ENCODE measurements around the gene LIPC. TPM values are rescaled to one million over a fixed set of nuclear protein-coding genes. Genes with fewer than 3 reads are reported as not detected.

LIPC gene
- total and polyA plus RNA-seq, 2 of the 4 experiments (the other 2 are of a cell fraction): 0.07 TPM; not detected in 1

- BruUV-seq (replicated peaks): no TSS peak
- H2BK20ac ChIP-seq (ENCODE audit: low read depth, low read length): no peak overlapping the region
- no peak overlapping the region for H2BK15ac ChIP-seq (ENCODE audit: low read depth, low read length)
- in situ Hi-C loops (cut with MboI; ENCODE audit: low sequenced_read_pairs): no loop called here
- ChIA-PET CTCF (no interaction called here), POLR2A (ENCODE audit: unreplicated experiment) (no interaction called here)
- no peak overlapping the region for H4K5ac ChIP-seq (ENCODE audit: low read depth, low read length)
- no peak overlapping the region for H2AFZ ChIP-seq (replicated peaks; ENCODE audit: low read length, poor library complexity)
- H4K20me1 ChIP-seq (ENCODE audit: insufficient read depth, low read length): no peaks in the 10 kb centered on the region
- dilution Hi-C loops (cut with HindIII; ENCODE audit: low sequenced_read_pairs, unreplicated experiment): no loop called here
- H3K23ac ChIP-seq (ENCODE audit: low read depth, low read length): no peak overlapping the region
- no peak overlapping the region for H3K4ac ChIP-seq (ENCODE audit: low read depth, low read length)
- H3K79me1 ChIP-seq (ENCODE audit: low read depth in 1 of 2, low read length in 2 of 2): no peaks in the 10 kb centered on the region
- ATAC-seq (ENCODE audit: low read depth) (no peak), DNase-seq (no peak)
- H3K27me3 ChIP-seq (ENCODE audit: control insufficient read depth, insufficient read depth, low read length): peaks cover 17% of the 10 kb centered on the region
- no peaks in the 10 kb centered on the region for H3K36me3 ChIP-seq (ENCODE audit: control insufficient read depth, insufficient read depth, low read length)
- no peaks in the 10 kb centered on the region for H3K9me1 ChIP-seq (ENCODE audit: insufficient read depth, low read length)
- H3K4me3 ChIP-seq (ENCODE audit: insufficient read depth, low read depth, low read length): no peak overlapping the region
- no peak overlapping the region for H2AK5ac ChIP-seq (ENCODE audit: low read depth, low read length)
- TF ChIP-seq RCOR1 (IDR thresholded peaks at IDR 0.05; ENCODE audit: insufficient replicate concordance, low read length) (no peak), BHLHE40 (IDR thresholded peaks at IDR 0.05; ENCODE audit: low read depth, low read length) (no peak), CEBPB (IDR thresholded peaks at IDR 0.05; ENCODE audit: low read depth, low read length) (no peak), MAFK (IDR thresholded peaks at IDR 0.05; ENCODE audit: low read depth, low read length) (no peak), ELK1 (IDR thresholded peaks at IDR 0.05; ENCODE audit: borderline replicate concordance, low read depth, low read length) (no peak), MXI1 (IDR thresholded peaks at IDR 0.05; ENCODE audit: borderline replicate concordance, low read depth, low read length) (no peak), MAZ (IDR thresholded peaks at IDR 0.05; ENCODE audit: borderline replicate concordance, low read depth, low read length) (no peak), RAD21 (IDR thresholded peaks at IDR 0.05; ENCODE audit: low read length) (no peak), RFX5 (IDR thresholded peaks at IDR 0.05; ENCODE audit: low read depth, low read length) (no peak), POLR2A (IDR thresholded peaks at IDR 0.05; ENCODE audit: low read depth, low read length) (no peak), FOS (IDR thresholded peaks at IDR 0.05; ENCODE audit: low read depth, low read length) (no peak), NFE2L2 (IDR thresholded peaks at IDR 0.05; ENCODE audit: low read depth, low read length) (no peak), SMC3 (IDR thresholded peaks at IDR 0.05; ENCODE audit: low read depth, low read length) (no peak), CHD1 (IDR thresholded peaks at IDR 0.05; ENCODE audit: low read depth, low read length) (no peak)
- TF ChIP-seq, protein P1, sequence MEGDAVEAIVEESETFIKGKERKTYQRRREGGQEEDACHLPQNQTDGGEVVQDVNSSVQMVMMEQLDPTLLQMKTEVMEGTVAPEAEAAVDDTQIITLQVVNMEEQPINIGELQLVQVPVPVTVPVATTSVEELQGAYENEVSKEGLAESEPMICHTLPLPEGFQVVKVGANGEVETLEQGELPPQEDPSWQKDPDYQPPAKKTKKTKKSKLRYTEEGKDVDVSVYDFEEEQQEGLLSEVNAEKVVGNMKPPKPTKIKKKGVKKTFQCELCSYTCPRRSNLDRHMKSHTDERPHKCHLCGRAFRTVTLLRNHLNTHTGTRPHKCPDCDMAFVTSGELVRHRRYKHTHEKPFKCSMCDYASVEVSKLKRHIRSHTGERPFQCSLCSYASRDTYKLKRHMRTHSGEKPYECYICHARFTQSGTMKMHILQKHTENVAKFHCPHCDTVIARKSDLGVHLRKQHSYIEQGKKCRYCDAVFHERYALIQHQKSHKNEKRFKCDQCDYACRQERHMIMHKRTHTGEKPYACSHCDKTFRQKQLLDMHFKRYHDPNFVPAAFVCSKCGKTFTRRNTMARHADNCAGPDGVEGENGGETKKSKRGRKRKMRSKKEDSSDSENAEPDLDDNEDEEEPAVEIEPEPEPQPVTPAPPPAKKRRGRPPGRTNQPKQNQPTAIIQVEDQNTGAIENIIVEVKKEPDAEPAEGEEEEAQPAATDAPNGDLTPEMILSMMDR (conservative IDR thresholded peaks at IDR 0.05; ENCODE audit: low read depth, low read length): no peak
- TF ChIP-seq, protein P2, sequence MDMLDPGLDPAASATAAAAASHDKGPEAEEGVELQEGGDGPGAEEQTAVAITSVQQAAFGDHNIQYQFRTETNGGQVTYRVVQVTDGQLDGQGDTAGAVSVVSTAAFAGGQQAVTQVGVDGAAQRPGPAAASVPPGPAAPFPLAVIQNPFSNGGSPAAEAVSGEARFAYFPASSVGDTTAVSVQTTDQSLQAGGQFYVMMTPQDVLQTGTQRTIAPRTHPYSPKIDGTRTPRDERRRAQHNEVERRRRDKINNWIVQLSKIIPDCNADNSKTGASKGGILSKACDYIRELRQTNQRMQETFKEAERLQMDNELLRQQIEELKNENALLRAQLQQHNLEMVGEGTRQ (IDR thresholded peaks at IDR 0.05; ENCODE audit: low read depth, low read length): no peak
- H3K14ac ChIP-seq (replicated peaks; ENCODE audit: low read depth, low read length): no peak overlapping the region
- no peak overlapping the region for H2BK120ac ChIP-seq (ENCODE audit: low read depth, low read length)
- H2BK5ac ChIP-seq (ENCODE audit: low read depth, low read length, poor library complexity, severe bottlenecking): no peak overlapping the region
- no peak overlapping the region for H2AK9ac ChIP-seq (replicated peaks; ENCODE audit: low read depth, low read length, poor library complexity)
- H3K56ac ChIP-seq (ENCODE audit: extremely low read depth, insufficient read depth, low read length): no peak overlapping the region
- H3K18ac ChIP-seq (ENCODE audit: low read depth, low read length): no peak overlapping the region
- H4K8ac ChIP-seq (ENCODE audit: low read depth in 2 of 2, low read length in 2 of 2): no peak overlapping the region
- H4K91ac ChIP-seq (ENCODE audit: insufficient read depth, low read depth, low read length): no peak overlapping the region
- 65% methylated on average over 2 of the region's 6 CpGs; no CpG with 5 or more reads in 1 of the 2 experiments for WGBS, 2 experiments (ENCODE audit: extremely low coverage in 2 of 2, insufficient read length in 1 of 2)
- no peak overlapping the region for H3K27ac ChIP-seq (ENCODE audit: insufficient read depth, low read length)
- H3K9ac ChIP-seq (ENCODE audit: low read depth, low read length): no peak overlapping the region
- H3K4me1 ChIP-seq (ENCODE audit: control insufficient read depth, insufficient read depth, low read length): no peaks in the 10 kb centered on the region
- no peak overlapping the region for H3K4me2 ChIP-seq (ENCODE audit: low read depth, low read length)
- no peaks in the 10 kb centered on the region for H3K9me3 ChIP-seq (ENCODE audit: control insufficient read depth, insufficient read depth, low read length)
- intact Hi-C loops (cut with micrococcal nuclease): no loop called here
These were observed 104.1 kb downstream of the LIPC start for GRCh38 chr15:58535894-58536293.

All from IMR-90 (cell line).